Lower leg skin (tissue), 3 donors: ENCODE measurements around the gene OLFML2B.

ENCODE experiments used
- CTCF ChIP-seq, 3 donors: fragments of 450-650 bp; IDR thresholded peaks; one replicate each; pipeline ENCODE4 v1.5.1; 2016; ENCODE audit warnings: antibody characterized with exemption in 3 of 3, mild to moderate bottlenecking in 3 of 3, moderate library complexity in 2 of 3
- POLR2A ChIP-seq, 2 donors: fragments of 450-650 bp; IDR thresholded peaks; one replicate each; pipeline ENCODE4 v1.6.1; 2016 to 2017; ENCODE audit warnings: antibody characterized with exemption in 2 of 2, mild to moderate bottlenecking in 1 of 2, moderate library complexity in 1 of 2

GRCh38 chr1:162065016-162065415 is 41.3 kb upstream of the OLFML2B start:
- no peak for TF ChIP-seq CTCF (IDR thresholded peaks at IDR 0.05)
- no peak for TF ChIP-seq POLR2A (IDR thresholded peaks at IDR 0.05)
